ENCODE results near the gene CINP. TPM values are rescaled to one million over a fixed set of nuclear protein-coding genes. Genes with fewer than 3 reads are reported as not detected.

Gene CINP
- total and polyA plus RNA-seq, 4 donors = 31.0 to 71.9 (median 34.3) TPM

- H3K27me3 ChIP-seq (ENCODE audit: control insufficient read depth in 3 of 3, insufficient read depth in 3 of 3, low read length in 2 of 3) = no peaks in the 10 kb centered on the region
- H3K4me1 ChIP-seq (ENCODE audit: control insufficient read depth in 5 of 5, insufficient read depth in 5 of 5, low read length in 5 of 5) = no peaks in the 10 kb centered on the region
- no peak for TF ChIP-seq CTCF (IDR thresholded peaks at IDR 0.05; ENCODE audit: control extremely low read depth, extremely low read depth)
- ATAC-seq (ENCODE audit: insufficient read depth, low FRiP score) = no peak
- 93% methylated on average over 9 of the region's 9 CpGs for WGBS, 2 donors
- peaks cover 7 to 27% (median 18%) of the 10 kb centered on the region in 4 donors for H3K36me3 ChIP-seq (ENCODE audit: control insufficient read depth in 4 of 4, insufficient read depth in 4 of 4, low read length in 4 of 4)
- H3K9me3 ChIP-seq (ENCODE audit: control insufficient read depth in 4 of 4, insufficient read depth in 3 of 4, low read length in 3 of 4) = no peaks in the 10 kb centered on the region
- H3K4me3 ChIP-seq = no peak overlapping the region
- DNase-seq = no peak
- H3K9ac ChIP-seq (ENCODE audit: insufficient read depth in 1 of 2, low read length in 2 of 2) = no peak overlapping the region
- H3K27ac ChIP-seq (ENCODE audit: low read depth in 1 of 2, low read length in 1 of 2) = no peak overlapping the region
Observed at GRCh38 chr14:102338724-102339123, 24.0 kb downstream of the CINP start.

- H3K27me3 ChIP-seq (ENCODE audit: control insufficient read depth in 3 of 3, insufficient read depth in 3 of 3, low read length in 2 of 3) = no peaks in the 10 kb centered on the region
- no peak overlapping the region for H3K27ac ChIP-seq (ENCODE audit: low read depth in 1 of 2, low read length in 1 of 2)
- ATAC-seq (ENCODE audit: insufficient read depth, low FRiP score) = no peak
- no peak overlapping the region for H3K4me3 ChIP-seq
- H3K36me3 ChIP-seq (ENCODE audit: control insufficient read depth in 4 of 4, insufficient read depth in 4 of 4, low read length in 4 of 4) = peaks cover 7 to 21% (median 10%) of the 10 kb centered on the region in 4 donors
- H3K9me3 ChIP-seq (ENCODE audit: control insufficient read depth in 4 of 4, insufficient read depth in 3 of 4, low read length in 3 of 4) = no peaks in the 10 kb centered on the region
- WGBS, 2 donors = 95 to 97% methylated on average over 7 of the region's 7 CpGs
- H3K9ac ChIP-seq (ENCODE audit: insufficient read depth in 1 of 2, low read length in 2 of 2) = no peak overlapping the region
- peaks cover 0 to 2% (median 0%) of the 10 kb centered on the region in 5 donors for H3K4me1 ChIP-seq (ENCODE audit: control insufficient read depth in 5 of 5, insufficient read depth in 5 of 5, low read length in 5 of 5)
- DNase-seq = no peak
- no peak for TF ChIP-seq CTCF (IDR thresholded peaks at IDR 0.05; ENCODE audit: control extremely low read depth, extremely low read depth)
Observed at GRCh38 chr14:102335163-102335562, 27.5 kb downstream of the CINP start.

- Histone ChIP-seq H3K27me3 (ENCODE audit: control insufficient read depth in 3 of 3, insufficient read depth in 3 of 3, low read length in 2 of 3) (no peaks in the 10 kb centered on the region), H3K36me3 (ENCODE audit: control insufficient read depth in 4 of 4, insufficient read depth in 4 of 4, low read length in 4 of 4) (peaks cover 5 to 21% (median 9%) of the 10 kb centered on the region in 4 donors), H3K4me3 (no peak overlapping the region), H3K4me1 (ENCODE audit: control insufficient read depth in 5 of 5, insufficient read depth in 5 of 5, low read length in 5 of 5) (peaks cover 0 to 2% (median 0%) of the 10 kb centered on the region in 5 donors), H3K27ac (ENCODE audit: low read depth in 1 of 2, low read length in 1 of 2) (no peak overlapping the region), H3K9me3 (ENCODE audit: control insufficient read depth in 4 of 4, insufficient read depth in 3 of 4, low read length in 3 of 4) (no peaks in the 10 kb centered on the region), H3K9ac (ENCODE audit: insufficient read depth in 1 of 2, low read length in 2 of 2) (no peak overlapping the region)
- TF ChIP-seq CTCF (IDR thresholded peaks at IDR 0.05; ENCODE audit: control extremely low read depth, extremely low read depth) = no peak
- no peak for ATAC-seq (ENCODE audit: insufficient read depth, low FRiP score)
- WGBS, 2 donors = 82 to 91% methylated on average over 13 of the region's 13 CpGs
- DNase-seq = no peak
Observed at GRCh38 chr14:102333795-102334705, 28.6 kb downstream of the CINP start.

Data from lung (tissue), 12 donors.